Gastroesophageal sphincter (tissue), 3 donors: Measurements from ENCODE around the gene CDH4.

ENCODE experiments used
- POLR2A ChIP-seq, 2 donors: fragments of 450-650 bp; IDR thresholded peaks; one replicate each; pipeline ENCODE4 v1.6.1; 2017; ENCODE audit warnings: antibody characterized with exemption in 2 of 2, mild to moderate bottlenecking in 2 of 2, moderate library complexity in 1 of 2
- POLR2AphosphoS5 ChIP-seq: sonication (generic); formaldehyde crosslinking; IDR thresholded peaks from one replicate; pipeline ENCODE4 v1.6.1; 2017; ENCODE audit warnings: antibody characterized with exemption
- TF ChIP-seq, protein P1 (sequence below), 4 experiments: fragments of 200-600 bp in 2 of 4; fragments of 450-650 bp in 2 of 4; sonication (generic) in 1 of 4; IDR thresholded peaks; one replicate each; pipeline ENCODE4 v1.5.1; 2017 to 2019; ENCODE audit warnings: antibody characterized with exemption in 4 of 4, mild to moderate bottlenecking in 2 of 4, moderate library complexity in 2 of 4

- TF ChIP-seq, protein P1, sequence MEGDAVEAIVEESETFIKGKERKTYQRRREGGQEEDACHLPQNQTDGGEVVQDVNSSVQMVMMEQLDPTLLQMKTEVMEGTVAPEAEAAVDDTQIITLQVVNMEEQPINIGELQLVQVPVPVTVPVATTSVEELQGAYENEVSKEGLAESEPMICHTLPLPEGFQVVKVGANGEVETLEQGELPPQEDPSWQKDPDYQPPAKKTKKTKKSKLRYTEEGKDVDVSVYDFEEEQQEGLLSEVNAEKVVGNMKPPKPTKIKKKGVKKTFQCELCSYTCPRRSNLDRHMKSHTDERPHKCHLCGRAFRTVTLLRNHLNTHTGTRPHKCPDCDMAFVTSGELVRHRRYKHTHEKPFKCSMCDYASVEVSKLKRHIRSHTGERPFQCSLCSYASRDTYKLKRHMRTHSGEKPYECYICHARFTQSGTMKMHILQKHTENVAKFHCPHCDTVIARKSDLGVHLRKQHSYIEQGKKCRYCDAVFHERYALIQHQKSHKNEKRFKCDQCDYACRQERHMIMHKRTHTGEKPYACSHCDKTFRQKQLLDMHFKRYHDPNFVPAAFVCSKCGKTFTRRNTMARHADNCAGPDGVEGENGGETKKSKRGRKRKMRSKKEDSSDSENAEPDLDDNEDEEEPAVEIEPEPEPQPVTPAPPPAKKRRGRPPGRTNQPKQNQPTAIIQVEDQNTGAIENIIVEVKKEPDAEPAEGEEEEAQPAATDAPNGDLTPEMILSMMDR (IDR thresholded peaks at IDR 0.05), result no peak
- no peak for TF ChIP-seq POLR2AphosphoS5
- no peak for TF ChIP-seq POLR2A (IDR thresholded peaks at IDR 0.05)
Observed at GRCh38 chr20:61510778-61511330, 258.8 kb downstream of the CDH4 start.
